ENCODE results near the gene PGGT1B. TPM values are rescaled to one million over a fixed set of nuclear protein-coding genes. Genes with fewer than 3 reads are reported as not detected.
A peak's percentile ranks its signal among the peaks of the same experiment; 100 is the strongest.

Gene PGGT1B
- total and polyA plus RNA-seq, 4 donors: 3.6 to 43.9 (median 14.5) TPM

DNA sequence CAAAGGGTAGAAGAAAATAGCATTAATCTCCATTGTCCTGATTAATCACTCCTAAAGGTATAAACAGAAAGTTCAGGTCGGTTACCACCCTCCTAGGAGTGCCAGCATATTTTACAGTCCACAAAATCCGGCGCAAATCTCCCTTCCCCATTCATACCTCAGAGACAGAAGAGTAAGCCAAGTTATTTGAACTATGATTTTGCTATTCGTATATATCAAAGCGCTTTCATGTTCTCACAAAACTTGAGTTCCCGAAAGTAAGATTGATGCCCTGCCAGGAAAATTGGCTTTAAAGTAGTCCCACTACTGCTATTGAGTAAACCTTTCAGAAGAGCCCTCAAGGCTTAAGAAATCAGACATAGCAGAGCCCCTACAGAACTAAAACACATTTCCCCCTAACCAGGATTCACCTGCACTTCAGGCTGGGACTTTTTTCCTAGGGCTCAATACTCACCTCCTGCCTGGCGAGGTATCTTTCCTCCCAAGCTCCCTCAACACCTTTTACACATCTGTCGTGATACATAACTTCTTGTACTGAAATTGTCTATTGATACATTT is 71.1 kb downstream of the PGGT1B start:
- 65 to 75% methylated on average over 8 of the region's 8 CpGs for WGBS, 2 donors
- Histone ChIP-seq H3K27ac (ENCODE audit: low read depth in 1 of 2, low read length in 1 of 2) (no peak overlapping the region), H3K9ac (ENCODE audit: insufficient read depth in 1 of 2, low read length in 2 of 2) (no peak overlapping the region), H3K36me3 (ENCODE audit: control insufficient read depth in 4 of 4, insufficient read depth in 4 of 4, low read length in 4 of 4) (no peaks in the 10 kb centered on the region), H3K27me3 (ENCODE audit: control insufficient read depth in 3 of 3, insufficient read depth in 3 of 3, low read length in 2 of 3) (peaks cover 0 to 7% (median 0%) of the 10 kb centered on the region in 3 donors), H3K4me1 (ENCODE audit: control insufficient read depth in 5 of 5, insufficient read depth in 5 of 5, low read length in 5 of 5) (peaks cover 0 to 3% (median 0%) of the 10 kb centered on the region in 5 donors), H3K4me3 (no peak overlapping the region), H3K9me3 (ENCODE audit: control insufficient read depth in 4 of 4, insufficient read depth in 3 of 4, low read length in 3 of 4) (no peaks in the 10 kb centered on the region)
- no peak for ATAC-seq (ENCODE audit: insufficient read depth, low FRiP score)
- peak in 2 of 3 donors; percentile 30 to 79 for DNase-seq
- TF ChIP-seq, protein P1, sequence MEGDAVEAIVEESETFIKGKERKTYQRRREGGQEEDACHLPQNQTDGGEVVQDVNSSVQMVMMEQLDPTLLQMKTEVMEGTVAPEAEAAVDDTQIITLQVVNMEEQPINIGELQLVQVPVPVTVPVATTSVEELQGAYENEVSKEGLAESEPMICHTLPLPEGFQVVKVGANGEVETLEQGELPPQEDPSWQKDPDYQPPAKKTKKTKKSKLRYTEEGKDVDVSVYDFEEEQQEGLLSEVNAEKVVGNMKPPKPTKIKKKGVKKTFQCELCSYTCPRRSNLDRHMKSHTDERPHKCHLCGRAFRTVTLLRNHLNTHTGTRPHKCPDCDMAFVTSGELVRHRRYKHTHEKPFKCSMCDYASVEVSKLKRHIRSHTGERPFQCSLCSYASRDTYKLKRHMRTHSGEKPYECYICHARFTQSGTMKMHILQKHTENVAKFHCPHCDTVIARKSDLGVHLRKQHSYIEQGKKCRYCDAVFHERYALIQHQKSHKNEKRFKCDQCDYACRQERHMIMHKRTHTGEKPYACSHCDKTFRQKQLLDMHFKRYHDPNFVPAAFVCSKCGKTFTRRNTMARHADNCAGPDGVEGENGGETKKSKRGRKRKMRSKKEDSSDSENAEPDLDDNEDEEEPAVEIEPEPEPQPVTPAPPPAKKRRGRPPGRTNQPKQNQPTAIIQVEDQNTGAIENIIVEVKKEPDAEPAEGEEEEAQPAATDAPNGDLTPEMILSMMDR (IDR thresholded peaks at IDR 0.05; ENCODE audit: control extremely low read depth, extremely low read depth): no peak

DNA sequence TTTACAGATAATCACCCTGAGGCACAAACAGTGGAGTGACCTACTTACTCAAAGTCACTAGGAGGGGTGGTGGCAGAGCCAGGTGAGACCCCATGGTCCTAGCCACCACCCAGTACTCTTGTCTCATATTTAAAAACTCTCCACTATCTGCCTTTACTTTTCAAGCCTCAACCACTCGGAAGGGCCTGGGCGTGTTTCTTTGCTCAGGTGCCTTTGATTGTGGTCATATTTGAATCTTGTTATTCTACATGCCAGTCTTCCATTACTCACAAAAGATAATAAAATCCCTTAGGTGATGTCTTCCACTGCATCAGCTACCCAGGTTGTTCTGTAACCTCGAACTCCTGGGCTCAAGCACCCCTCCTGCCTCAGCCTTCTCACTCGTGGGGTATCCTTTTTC is 72.3 kb downstream of the PGGT1B start:
- ATAC-seq (ENCODE audit: insufficient read depth, low FRiP score): no peak

DNA sequence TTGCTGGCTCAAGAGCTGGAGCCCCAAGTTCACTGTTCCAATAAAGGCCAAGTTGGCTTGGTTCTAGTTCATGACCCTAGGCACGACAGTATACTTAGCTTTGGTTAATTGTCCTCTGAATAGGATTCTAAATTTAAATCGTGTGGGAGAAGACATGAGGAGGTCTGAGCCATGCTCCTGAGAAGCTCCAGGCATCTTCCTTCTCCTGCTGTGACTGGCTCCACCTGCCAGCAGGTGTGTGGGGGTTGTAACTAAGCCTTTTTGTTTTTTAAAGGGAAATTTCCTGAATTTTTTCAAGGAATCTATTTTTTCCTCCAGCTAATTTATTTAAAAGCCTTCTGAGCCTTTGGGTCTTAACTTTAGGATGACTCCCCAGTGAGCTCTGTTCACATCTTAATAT is 72.8 kb downstream of the PGGT1B start:
- Histone ChIP-seq H3K27ac (ENCODE audit: low read depth in 1 of 2, low read length in 1 of 2) (no peak overlapping the region), H3K9ac (ENCODE audit: insufficient read depth in 1 of 2, low read length in 2 of 2) (no peak overlapping the region), H3K36me3 (ENCODE audit: control insufficient read depth in 4 of 4, insufficient read depth in 4 of 4, low read length in 4 of 4) (no peaks in the 10 kb centered on the region), H3K9me3 (ENCODE audit: control insufficient read depth in 4 of 4, insufficient read depth in 3 of 4, low read length in 3 of 4) (no peaks in the 10 kb centered on the region), H3K4me1 (ENCODE audit: control insufficient read depth in 5 of 5, insufficient read depth in 5 of 5, low read length in 5 of 5) (peaks cover 0 to 3% (median 0%) of the 10 kb centered on the region in 5 donors), H3K27me3 (ENCODE audit: control insufficient read depth in 3 of 3, insufficient read depth in 3 of 3, low read length in 2 of 3) (peaks cover 0 to 13% (median 0%) of the 10 kb centered on the region in 3 donors), H3K4me3 (no peak overlapping the region)
- TF ChIP-seq, protein P1 (IDR thresholded peaks at IDR 0.05; ENCODE audit: control extremely low read depth, extremely low read depth): no peak
- WGBS, 2 donors: 40 to 52% methylated on average over 2 of the region's 2 CpGs
- no peak for ATAC-seq (ENCODE audit: insufficient read depth, low FRiP score)
- no peak for DNase-seq

More for the DNA sequence above, 72.3 kb downstream of the PGGT1B start:
- no peak overlapping the region for H3K4me3 ChIP-seq
- WGBS, 2 donors: 70 to 87% methylated on average over 4 of the region's 4 CpGs
- H3K27ac ChIP-seq (ENCODE audit: low read depth in 1 of 2, low read length in 1 of 2): no peak overlapping the region
- no peaks in the 10 kb centered on the region for H3K9me3 ChIP-seq (ENCODE audit: control insufficient read depth in 4 of 4, insufficient read depth in 3 of 4, low read length in 3 of 4)
- H3K9ac ChIP-seq (ENCODE audit: insufficient read depth in 1 of 2, low read length in 2 of 2): no peak overlapping the region
- H3K27me3 ChIP-seq (ENCODE audit: control insufficient read depth in 3 of 3, insufficient read depth in 3 of 3, low read length in 2 of 3): peaks cover 0 to 12% (median 0%) of the 10 kb centered on the region in 3 donors
- DNase-seq: no peak
- TF ChIP-seq, protein P1 (IDR thresholded peaks at IDR 0.05; ENCODE audit: control extremely low read depth, extremely low read depth): no peak
- peaks cover 0 to 3% (median 0%) of the 10 kb centered on the region in 5 donors for H3K4me1 ChIP-seq (ENCODE audit: control insufficient read depth in 5 of 5, insufficient read depth in 5 of 5, low read length in 5 of 5)
- no peaks in the 10 kb centered on the region for H3K36me3 ChIP-seq (ENCODE audit: control insufficient read depth in 4 of 4, insufficient read depth in 4 of 4, low read length in 4 of 4)

DNA sequence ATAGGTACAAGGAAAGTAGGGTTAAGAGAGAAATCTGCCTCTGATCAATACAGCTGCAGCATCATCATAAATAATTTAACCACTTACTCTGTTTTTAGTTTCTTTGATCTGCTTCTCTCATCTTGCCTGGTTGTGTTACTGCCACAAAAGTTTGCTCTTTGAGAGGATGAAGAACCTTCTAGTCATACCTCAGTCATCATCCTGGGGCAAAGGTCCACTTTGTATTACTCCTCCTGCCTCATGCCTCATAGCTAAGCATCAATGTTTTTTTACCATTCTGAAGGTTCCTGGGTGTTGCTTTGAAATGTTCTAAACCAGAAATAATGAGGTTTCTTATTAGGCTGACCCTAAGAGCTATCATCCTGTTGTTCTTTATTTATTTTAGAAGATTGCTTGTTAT is 75.9 kb downstream of the PGGT1B start:
- Histone ChIP-seq H3K9ac (ENCODE audit: insufficient read depth in 1 of 2, low read length in 2 of 2) (no peak overlapping the region), H3K9me3 (ENCODE audit: control insufficient read depth in 4 of 4, insufficient read depth in 3 of 4, low read length in 3 of 4) (no peaks in the 10 kb centered on the region), H3K27me3 (ENCODE audit: control insufficient read depth in 3 of 3, insufficient read depth in 3 of 3, low read length in 2 of 3) (peaks cover 0 to 42% (median 24%) of the 10 kb centered on the region in 3 donors), H3K27ac (ENCODE audit: low read depth in 1 of 2, low read length in 1 of 2) (no peak overlapping the region), H3K4me1 (ENCODE audit: control insufficient read depth in 5 of 5, insufficient read depth in 5 of 5, low read length in 5 of 5) (peaks cover 0 to 3% (median 0%) of the 10 kb centered on the region in 5 donors), H3K4me3 (no peak overlapping the region), H3K36me3 (ENCODE audit: control insufficient read depth in 4 of 4, insufficient read depth in 4 of 4, low read length in 4 of 4) (no peaks in the 10 kb centered on the region)
- ATAC-seq (ENCODE audit: insufficient read depth, low FRiP score) (no peak), DNase-seq (no peak)
- TF ChIP-seq, protein P1 (IDR thresholded peaks at IDR 0.05; ENCODE audit: control extremely low read depth, extremely low read depth): no peak

All from lung (tissue), 12 donors.